ENCODE data around the gene BLTP2.

Gene BLTP2

GRCh38 chr17:28644787-28645575 is at the start of gene BLTP2:
Gene BLTP2 (minus strand): TSS chr17:28645158. CDS start chr17:28645056, 102 bp downstream.
- Mint-ChIP-seq H3K27ac (peak within 1 kb of the TSS; percentile 95), H3K4me1 (peaks cover 37% of the 10 kb centered on the region), H3K4me3 (peak within 1 kb of the TSS; percentile 100), H3K36me3 (ENCODE audit: low read depth) (peaks cover 41% of the 10 kb centered on the region), H3K9me3 (no peaks in the 10 kb centered on the region), H3K27me3 (no peaks in the 10 kb centered on the region)
- DNase-seq (peak; percentile 97), ATAC-seq (peak; percentile 99)

- H3K27ac Mint-ChIP-seq = no peak overlapping the region
- H3K4me3 Mint-ChIP-seq = no peak overlapping the region
- ATAC-seq = no peak
- no peaks in the 10 kb centered on the region for H3K9me3 Mint-ChIP-seq
- peaks cover 7% of the 10 kb centered on the region for H3K4me1 Mint-ChIP-seq
- no peaks in the 10 kb centered on the region for H3K27me3 Mint-ChIP-seq
- peaks cover 63% of the 10 kb centered on the region for H3K36me3 Mint-ChIP-seq (ENCODE audit: low read depth)
- no peak for DNase-seq
These were observed 48.9 kb upstream of the BLTP2 start for GRCh38 chr17:28693869-28694268.

DNA sequence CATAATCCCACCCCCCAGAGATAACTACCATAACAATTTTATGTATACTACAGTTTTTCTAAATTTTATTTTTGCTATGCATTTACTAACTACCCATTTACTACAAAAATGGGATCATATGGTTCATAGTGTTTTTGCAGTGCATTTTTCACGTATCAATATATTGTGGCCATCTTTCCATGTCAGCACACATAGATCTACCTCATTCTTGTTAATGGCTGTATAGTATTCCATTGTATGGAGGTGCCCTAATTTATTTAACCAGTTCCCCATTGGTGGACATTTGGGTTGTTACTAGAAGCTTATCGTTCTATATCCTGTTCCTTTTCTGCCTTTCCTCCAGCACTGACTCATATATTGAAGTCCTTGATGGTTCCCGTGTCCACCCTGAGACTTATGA is 44.1 kb upstream of the BLTP2 start:
- ATAC-seq (no peak), DNase-seq (no peak)
- Mint-ChIP-seq H3K27ac (no peak overlapping the region), H3K9me3 (no peaks in the 10 kb centered on the region), H3K4me1 (no peaks in the 10 kb centered on the region), H3K36me3 (ENCODE audit: low read depth) (peaks cover 67% of the 10 kb centered on the region), H3K4me3 (no peak overlapping the region), H3K27me3 (no peaks in the 10 kb centered on the region)

DNA sequence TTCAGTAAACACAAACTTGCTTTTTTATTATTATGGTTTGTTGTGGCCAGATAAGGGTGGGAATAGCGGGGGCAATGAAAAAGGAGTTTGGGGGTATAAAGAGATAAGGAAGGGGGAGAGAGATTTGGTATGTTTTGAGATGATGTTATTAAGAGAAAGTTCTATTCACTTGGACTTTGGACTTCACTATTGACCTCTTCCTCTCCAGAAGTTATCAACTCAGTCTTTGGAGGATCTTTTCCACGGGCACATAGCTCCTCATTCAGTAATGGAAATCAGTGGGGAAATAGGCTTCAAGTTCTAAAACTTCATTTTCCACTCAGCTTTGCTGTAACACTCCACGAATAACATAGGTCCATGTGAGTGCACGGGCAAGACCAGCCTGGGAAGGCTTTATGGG is 43.5 kb upstream of the BLTP2 start:
- no peaks in the 10 kb centered on the region for H3K27me3 Mint-ChIP-seq
- ATAC-seq = no peak
- no peaks in the 10 kb centered on the region for H3K4me1 Mint-ChIP-seq
- no peaks in the 10 kb centered on the region for H3K9me3 Mint-ChIP-seq
- peaks cover 65% of the 10 kb centered on the region for H3K36me3 Mint-ChIP-seq (ENCODE audit: low read depth)
- H3K4me3 Mint-ChIP-seq = no peak overlapping the region
- DNase-seq = no peak
- H3K27ac Mint-ChIP-seq = no peak overlapping the region

DNA sequence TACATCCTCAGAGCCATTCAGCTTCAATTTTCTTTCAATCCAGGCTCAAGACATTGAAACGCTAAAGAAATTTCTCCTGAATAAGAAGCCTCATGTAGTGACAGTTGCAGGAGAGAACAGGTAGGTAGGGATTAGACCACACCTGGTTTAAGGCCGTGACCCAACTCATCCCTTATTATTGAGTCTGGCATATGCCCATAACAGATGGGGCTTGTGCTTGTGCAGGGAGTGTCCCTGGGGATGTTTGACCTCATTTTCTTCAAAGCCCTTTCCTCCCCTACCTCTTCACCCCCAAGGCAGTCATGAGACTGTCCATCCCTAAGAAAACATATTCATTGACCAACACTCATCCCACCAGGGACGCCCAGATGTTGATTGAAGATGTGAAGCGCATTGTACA is 41.3 kb upstream of the BLTP2 start:
- H3K4me1 Mint-ChIP-seq = no peaks in the 10 kb centered on the region
- DNase-seq (no peak), ATAC-seq (no peak)
- no peak overlapping the region for H3K4me3 Mint-ChIP-seq
- H3K27me3 Mint-ChIP-seq = no peaks in the 10 kb centered on the region
- no peaks in the 10 kb centered on the region for H3K9me3 Mint-ChIP-seq
- H3K36me3 Mint-ChIP-seq (ENCODE audit: low read depth) = peaks cover 70% of the 10 kb centered on the region
- H3K27ac Mint-ChIP-seq = no peak overlapping the region

- peaks cover 76% of the 10 kb centered on the region for H3K36me3 Mint-ChIP-seq (ENCODE audit: low read depth)
- H3K4me3 Mint-ChIP-seq = no peak overlapping the region
- no peaks in the 10 kb centered on the region for H3K9me3 Mint-ChIP-seq
- H3K27ac Mint-ChIP-seq = no peak overlapping the region
- H3K4me1 Mint-ChIP-seq = no peaks in the 10 kb centered on the region
- DNase-seq (no peak), ATAC-seq (no peak)
- H3K27me3 Mint-ChIP-seq = no peaks in the 10 kb centered on the region
These were observed 40.4 kb upstream of the BLTP2 start for GRCh38 chr17:28685366-28685765.

GRCh38 chr17:28684963-28685362 is 40.0 kb upstream of the BLTP2 start:
- ATAC-seq (no peak), DNase-seq (no peak)
- no peaks in the 10 kb centered on the region for H3K4me1 Mint-ChIP-seq
- H3K27ac Mint-ChIP-seq = no peak overlapping the region
- H3K9me3 Mint-ChIP-seq = no peaks in the 10 kb centered on the region
- peaks cover 75% of the 10 kb centered on the region for H3K36me3 Mint-ChIP-seq (ENCODE audit: low read depth)
- no peaks in the 10 kb centered on the region for H3K27me3 Mint-ChIP-seq
- no peak overlapping the region for H3K4me3 Mint-ChIP-seq

GRCh38 chr17:28682655-28683054 is 37.7 kb upstream of the BLTP2 start:
- no peak overlapping the region for H3K27ac Mint-ChIP-seq
- ATAC-seq (no peak), DNase-seq (no peak)
- H3K4me1 Mint-ChIP-seq = no peaks in the 10 kb centered on the region
- H3K27me3 Mint-ChIP-seq = no peaks in the 10 kb centered on the region
- peaks cover 66% of the 10 kb centered on the region for H3K36me3 Mint-ChIP-seq (ENCODE audit: low read depth)
- H3K4me3 Mint-ChIP-seq = no peak overlapping the region
- no peaks in the 10 kb centered on the region for H3K9me3 Mint-ChIP-seq

- ATAC-seq (no peak), DNase-seq (no peak)
- H3K9me3 Mint-ChIP-seq = no peaks in the 10 kb centered on the region
- H3K4me3 Mint-ChIP-seq = no peak overlapping the region
- no peaks in the 10 kb centered on the region for H3K4me1 Mint-ChIP-seq
- H3K27ac Mint-ChIP-seq = no peak overlapping the region
- H3K36me3 Mint-ChIP-seq (ENCODE audit: low read depth) = peaks cover 64% of the 10 kb centered on the region
- no peaks in the 10 kb centered on the region for H3K27me3 Mint-ChIP-seq
These were observed 31.0 kb upstream of the BLTP2 start for GRCh38 chr17:28675980-28676379.

- Mint-ChIP-seq H3K36me3 (ENCODE audit: low read depth) (peaks cover 63% of the 10 kb centered on the region), H3K9me3 (no peaks in the 10 kb centered on the region), H3K27ac (no peak overlapping the region), H3K4me3 (no peak overlapping the region), H3K4me1 (no peaks in the 10 kb centered on the region), H3K27me3 (no peaks in the 10 kb centered on the region)
- ATAC-seq (no peak), DNase-seq (no peak)
These were observed 30.5 kb upstream of the BLTP2 start for GRCh38 chr17:28675490-28675889.

DNA sequence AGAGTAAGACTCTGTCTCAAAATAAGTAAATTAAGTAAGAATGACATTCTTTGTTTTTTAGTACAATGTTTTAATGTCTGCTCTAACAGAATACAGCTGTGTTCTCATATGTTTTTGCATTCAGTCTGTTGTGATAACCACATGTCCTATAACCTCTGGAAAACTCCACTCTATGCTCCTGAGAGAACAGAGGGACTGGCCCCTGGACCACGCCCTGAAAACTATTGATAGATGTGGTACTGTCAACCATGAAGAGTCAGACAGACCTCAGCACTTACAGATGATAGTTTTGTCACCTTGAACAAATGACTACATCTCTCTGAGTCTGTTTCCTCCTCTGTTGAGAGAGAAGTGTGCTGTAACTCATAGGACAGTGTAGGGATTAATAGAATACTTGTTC is 25.0 kb upstream of the BLTP2 start:
- Mint-ChIP-seq H3K27ac (no peak overlapping the region), H3K36me3 (ENCODE audit: low read depth) (peaks cover 53% of the 10 kb centered on the region)

GRCh38 chr17:28667870-28668269 is 22.9 kb upstream of the BLTP2 start:
- no peaks in the 10 kb centered on the region for H3K9me3 Mint-ChIP-seq
- no peak overlapping the region for H3K27ac Mint-ChIP-seq
- peaks cover 48% of the 10 kb centered on the region for H3K36me3 Mint-ChIP-seq (ENCODE audit: low read depth)

More for the DNA sequence above, 25.0 kb upstream of the BLTP2 start:
- peaks cover 9% of the 10 kb centered on the region for H3K4me1 Mint-ChIP-seq
- H3K27me3 Mint-ChIP-seq = no peaks in the 10 kb centered on the region
- ATAC-seq (no peak), DNase-seq (no peak)
- no peak overlapping the region for H3K4me3 Mint-ChIP-seq
- H3K9me3 Mint-ChIP-seq = no peaks in the 10 kb centered on the region

DNA sequence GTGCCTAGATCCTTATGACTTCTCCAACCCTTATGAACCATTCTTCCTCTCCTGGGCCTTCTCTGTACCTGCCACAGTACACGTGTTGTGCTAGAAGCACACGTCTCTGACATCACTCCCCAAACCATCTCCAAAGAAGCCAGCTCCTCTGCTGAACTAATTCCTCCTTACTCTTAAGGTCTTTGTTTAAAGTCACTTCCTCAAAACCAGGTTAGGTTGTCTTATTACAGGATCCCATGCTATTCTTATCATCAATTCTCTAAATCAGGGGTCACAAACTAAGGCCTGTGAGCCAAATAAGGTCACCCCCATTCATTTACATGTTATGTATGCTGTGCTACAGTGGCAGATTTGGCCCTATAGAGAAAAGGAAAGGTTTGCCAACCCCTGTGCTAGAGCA is 21.0 kb upstream of the BLTP2 start:
- no peaks in the 10 kb centered on the region for H3K27me3 Mint-ChIP-seq
- no peaks in the 10 kb centered on the region for H3K9me3 Mint-ChIP-seq
- no peak overlapping the region for H3K4me3 Mint-ChIP-seq
- H3K27ac Mint-ChIP-seq = peak overlapping the region; percentile 12
- H3K4me1 Mint-ChIP-seq = peaks cover 34% of the 10 kb centered on the region
- no peak for ATAC-seq
- H3K36me3 Mint-ChIP-seq (ENCODE audit: low read depth) = peaks cover 40% of the 10 kb centered on the region
- no peak for DNase-seq

More at GRCh38 chr17:28667870-28668269, 22.9 kb upstream of the BLTP2 start:
- H3K4me3 Mint-ChIP-seq = no peak overlapping the region
- DNase-seq (no peak), ATAC-seq (no peak)
- H3K4me1 Mint-ChIP-seq = peaks cover 28% of the 10 kb centered on the region
- H3K27me3 Mint-ChIP-seq = no peaks in the 10 kb centered on the region

DNA sequence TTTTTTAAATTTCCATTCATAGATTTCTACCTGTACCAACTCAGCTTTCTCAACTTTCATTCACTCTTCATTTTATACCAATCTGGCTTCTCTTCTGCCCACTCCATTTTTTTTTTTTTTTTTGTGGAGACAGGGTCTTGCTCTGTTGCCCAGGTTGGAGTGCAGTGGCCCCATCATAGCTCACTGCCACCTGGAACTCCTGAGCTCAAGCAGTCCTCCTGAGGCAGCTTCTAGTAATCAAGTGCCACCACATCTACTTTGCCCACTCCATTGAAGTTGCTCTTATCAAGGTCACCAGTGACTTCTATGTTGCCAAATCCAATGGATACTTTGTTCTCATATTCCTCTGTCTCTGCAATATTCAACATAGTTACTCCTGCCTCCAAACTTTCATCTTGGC is 18.8 kb upstream of the BLTP2 start:
- peaks cover 47% of the 10 kb centered on the region for H3K4me1 Mint-ChIP-seq

DNA sequence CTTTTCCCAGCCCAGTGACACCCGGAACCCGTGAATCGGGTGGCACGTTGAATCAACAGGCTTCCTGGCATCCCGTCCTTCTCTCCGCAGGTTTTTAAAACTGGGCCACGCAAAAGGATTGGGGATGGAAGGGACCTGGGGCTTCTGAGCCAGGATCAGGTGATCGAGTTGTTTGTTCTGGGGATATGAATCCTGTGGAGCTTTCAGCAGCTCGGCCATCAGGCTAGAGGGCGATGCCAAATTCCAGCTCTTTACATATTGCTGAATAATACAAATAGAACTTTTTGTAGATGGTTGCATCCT is 17.5 kb upstream of the BLTP2 start:
- no peaks in the 10 kb centered on the region for H3K27me3 Mint-ChIP-seq
- H3K27ac Mint-ChIP-seq = peak overlapping the region; percentile 98
- DNase-seq (no peak), ATAC-seq (no peak)
- peaks cover 46% of the 10 kb centered on the region for H3K36me3 Mint-ChIP-seq (ENCODE audit: low read depth)
- H3K9me3 Mint-ChIP-seq = no peaks in the 10 kb centered on the region
- H3K4me1 Mint-ChIP-seq = peaks cover 47% of the 10 kb centered on the region
- H3K4me3 Mint-ChIP-seq = peak overlapping the region; percentile 97

More for the DNA sequence above, 18.8 kb upstream of the BLTP2 start:
- H3K4me3 Mint-ChIP-seq = peak overlapping the region; percentile 97
- ATAC-seq = no peak
- H3K36me3 Mint-ChIP-seq (ENCODE audit: low read depth) = peaks cover 48% of the 10 kb centered on the region
- DNase-seq = no peak
- no peaks in the 10 kb centered on the region for H3K9me3 Mint-ChIP-seq
- H3K27ac Mint-ChIP-seq = peak overlapping the region; percentile 98
- H3K27me3 Mint-ChIP-seq = no peaks in the 10 kb centered on the region
